MM.1S (cell line): ENCODE data around the gene TEX13C.

ENCODE experiments used
- CTCF ChIP-seq: fragments of 300-600 bp; sonication (generic); IDR thresholded peaks from 2 replicates; pipeline ENCODE4 v1.5.1; 2016; ENCODE audit warnings: antibody characterized with exemption, low read length, mixed read lengths
- EZH2 ChIP-seq: fragments of 300-600 bp; sonication (generic); optimal IDR thresholded peaks from 2 replicates; pipeline ENCODE3; 2017; ENCODE audit warnings: low read depth, mild to moderate bottlenecking, antibody characterized with exemption, low read length, mixed read lengths
- EZH2phosphoT487 ChIP-seq: fragments of 300-600 bp; sonication (generic); IDR thresholded peaks from 2 replicates; pipeline ENCODE4 v1.6.1; 2018; ENCODE audit warnings: antibody characterized with exemption, low read length

- TF ChIP-seq EZH2 (no peak), CTCF (no peak), EZH2phosphoT487 (no peak)
Measured at GRCh38 chrX:125333583-125333982, 13.9 kb downstream of the TEX13C start.
